HEK293 (cell line): ENCODE data around the gene NR3C2.

Experiments used
- CTCF ChIA-PET: fragments of 350-600 bp; formaldehyde crosslinking; extraction: SDS; loops from one replicate; lab custom pipeline; 2021; ENCODE audit warnings: antibody characterized with exemption; lab: Yijun Ruan, JAX
- POLR2A ChIA-PET: fragments of 300-600 bp; formaldehyde crosslinking; extraction: SDS; loops from one replicate; lab custom pipeline; 2020; ENCODE audit warnings: antibody characterized with exemption, inconsistent platforms; lab: Yijun Ruan, JAX
- H3K27ac ChIP-seq: fragments of 200-500 bp; sonication (Bioruptor generic); 2 replicates; pipeline ENCODE4 v1.5.1; 2014; ENCODE audit warnings: low read depth, low read length, control low read depth, inconsistent platforms; ENCODE audit errors: extremely low read depth
- H3K36me3 ChIP-seq, 2 experiments: fragments of 200-500 bp in 1 of 2; sonication (Bioruptor generic) in 1 of 2; 1 replicate in 1 of 2; 2 replicates in 1 of 2; pipeline ENCODE4 v1.5.1; 2014 to 2017; ENCODE audit warnings: inconsistent platforms in 2 of 2, low read length in 2 of 2; ENCODE audit not compliant: control insufficient read depth in 2 of 2, insufficient read depth in 1 of 2
- H3K4me1 ChIP-seq: fragments of 200-500 bp; sonication (Bioruptor generic); 2 replicates; pipeline ENCODE4 v1.5.1; 2014; ENCODE audit warnings: mild to moderate bottlenecking, low read length, inconsistent platforms; ENCODE audit not compliant: control insufficient read depth, insufficient read depth
- H3K4me3 ChIP-seq: 2 replicates; pipeline ENCODE4 v1.5.1; 2011; ENCODE audit warnings: low read depth, mild to moderate bottlenecking, control low read depth, low read length, moderate library complexity
- H3K9me3 ChIP-seq: fragments of 200-500 bp; sonication (Bioruptor generic); 2 replicates; pipeline ENCODE4 v1.5.1; 2014; ENCODE audit warnings: low read depth, low read length, inconsistent platforms; ENCODE audit not compliant: control insufficient read depth, insufficient read depth
- GLIS2 ChIP-seq: fragments of 450-650 bp; formaldehyde crosslinking; IDR thresholded peaks from 2 replicates; pipeline ENCODE4 v1.5.1; 2016; ENCODE audit warnings: missing biosample characterization, missing genetic modification characterization
- HOXC10 ChIP-seq: sonication (generic); formaldehyde crosslinking; IDR thresholded peaks from 2 replicates; pipeline ENCODE4 v1.8.1; 2023; ENCODE audit warnings: mild to moderate bottlenecking, missing genetic modification reagents
- IKZF3 ChIP-seq: fragments of 450-650 bp; IDR thresholded peaks from 2 replicates; pipeline ENCODE4 v1.5.0; 2018; ENCODE audit warnings: missing biosample characterization, mild to moderate bottlenecking, missing genetic modification characterization, moderate library complexity
- KLF9 ChIP-seq: fragments of 450-650 bp; formaldehyde crosslinking; IDR thresholded peaks from 2 replicates; pipeline ENCODE4 v1.5.1; 2016; ENCODE audit warnings: missing biosample characterization, missing genetic modification characterization, low read depth
- SALL2 ChIP-seq: fragments of 450-650 bp; formaldehyde crosslinking; IDR thresholded peaks from 2 replicates; pipeline ENCODE4 v1.5.0; 2017; ENCODE audit warnings: missing biosample characterization, mild to moderate bottlenecking, missing genetic modification characterization, borderline replicate concordance
- YY1 ChIP-seq: fragments of 450-650 bp; formaldehyde crosslinking; IDR thresholded peaks from 2 replicates; pipeline ENCODE4 v1.5.1; 2018; ENCODE audit warnings: missing biosample characterization, missing genetic modification characterization
- ZBTB8A ChIP-seq: fragments of 450-650 bp; formaldehyde crosslinking; IDR thresholded peaks from 2 replicates; pipeline ENCODE4 v1.5.1; 2016; ENCODE audit warnings: missing biosample characterization, missing genetic modification characterization
- ZNF19 ChIP-seq: fragments of 450-650 bp; formaldehyde crosslinking; IDR thresholded peaks from 2 replicates; pipeline ENCODE4; 2016; ENCODE audit warnings: missing biosample characterization, missing genetic modification characterization, low read depth
- ZNF223 ChIP-seq: fragments of 450-650 bp; formaldehyde crosslinking; IDR thresholded peaks from 2 replicates; pipeline ENCODE4 v1.5.1; 2016; ENCODE audit warnings: missing biosample characterization, missing genetic modification characterization
- ZNF239 ChIP-seq: fragments of 450-650 bp; formaldehyde crosslinking; IDR thresholded peaks from 2 replicates; pipeline ENCODE4 v1.5.1; 2016; ENCODE audit warnings: missing biosample characterization, missing genetic modification characterization
- ZNF335 ChIP-seq: fragments of 450-650 bp; formaldehyde crosslinking; conservative IDR thresholded peaks from 2 replicates; pipeline ENCODE4 v1.5.1; 2016; ENCODE audit warnings: missing biosample characterization, missing genetic modification characterization
- ZNF404 ChIP-seq: fragments of 450-650 bp; formaldehyde crosslinking; IDR thresholded peaks from 2 replicates; pipeline ENCODE4 v1.5.1; 2017; ENCODE audit warnings: missing biosample characterization, missing genetic modification characterization
- ZNF548 ChIP-seq: fragments of 450-650 bp; formaldehyde crosslinking; IDR thresholded peaks from 2 replicates; pipeline ENCODE4 v1.5.1; 2016; ENCODE audit warnings: missing biosample characterization, missing genetic modification characterization
- ZNF623 ChIP-seq: fragments of 450-650 bp; formaldehyde crosslinking; IDR thresholded peaks from 2 replicates; pipeline ENCODE4 v1.5.1; 2016; ENCODE audit warnings: missing biosample characterization, missing genetic modification characterization
- ZNF629 ChIP-seq: fragments of 450-650 bp; formaldehyde crosslinking; IDR thresholded peaks from 2 replicates; pipeline ENCODE4 v1.5.1; 2017; ENCODE audit warnings: missing biosample characterization, missing genetic modification characterization
- ZNF747 ChIP-seq: fragments of 450-650 bp; formaldehyde crosslinking; IDR thresholded peaks from 2 replicates; pipeline ENCODE4 v1.5.1; 2016; ENCODE audit warnings: missing biosample characterization, missing genetic modification characterization
- ZNF791 ChIP-seq: fragments of 450-650 bp; formaldehyde crosslinking; IDR thresholded peaks from 2 replicates; pipeline ENCODE4 v1.5.1; 2016; ENCODE audit warnings: missing biosample characterization, missing genetic modification characterization
- ZSCAN16 ChIP-seq: fragments of 450-650 bp; formaldehyde crosslinking; IDR thresholded peaks from 2 replicates; pipeline ENCODE4 v1.5.1; 2016; ENCODE audit warnings: missing biosample characterization, missing genetic modification characterization
- TF ChIP-seq, protein P1 (sequence below): fragments of 450-650 bp; formaldehyde crosslinking; conservative IDR thresholded peaks from 2 replicates; pipeline ENCODE4 v1.5.1; 2016; ENCODE audit warnings: low read depth, missing biosample characterization, missing genetic modification characterization
- TF ChIP-seq, protein P2 (sequence below): fragments of 450-650 bp; formaldehyde crosslinking; IDR thresholded peaks from 2 replicates; pipeline ENCODE4 v1.5.1; 2017; ENCODE audit warnings: missing biosample characterization, missing genetic modification characterization
- TF ChIP-seq, protein P3 (sequence below): fragments of 450-650 bp; formaldehyde crosslinking; IDR thresholded peaks from 2 replicates; pipeline ENCODE4 v1.5.1; 2016; ENCODE audit warnings: missing biosample characterization, missing genetic modification characterization
- TF ChIP-seq, protein P4 (sequence below): fragments of 450-650 bp; formaldehyde crosslinking; IDR thresholded peaks from 2 replicates; pipeline ENCODE4 v1.5.1; 2016; ENCODE audit warnings: missing biosample characterization, missing genetic modification characterization

Gene NR3C2

DNA sequence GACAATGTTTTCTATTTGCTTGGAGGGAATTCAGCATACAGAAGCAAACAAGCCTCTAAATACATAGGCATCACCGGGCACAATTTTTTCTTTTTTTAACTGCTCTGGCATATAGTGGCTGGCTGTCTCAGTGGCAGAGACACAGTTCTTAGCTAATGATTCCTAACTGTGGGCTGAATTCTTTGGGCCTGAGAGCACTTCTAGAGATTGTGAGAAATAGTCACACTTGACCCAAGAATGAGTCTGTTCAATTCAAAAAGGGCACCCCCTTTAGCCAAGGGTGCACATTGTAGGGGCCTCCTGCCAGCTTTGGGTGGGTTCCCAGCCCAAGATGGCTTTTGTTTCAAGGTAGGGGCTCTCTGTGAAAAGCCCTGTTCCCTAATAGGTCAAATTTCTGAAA lies 364.6 kb downstream of the NR3C2 start:
- Histone ChIP-seq H3K27ac (no peak overlapping the region), H3K4me3 (no peak overlapping the region), H3K9me3 (no peaks in the 10 kb centered on the region; the same call in 1 of the 2 replicates), H3K36me3 (peaks cover 0 to 24% of the 10 kb centered on the region in 2 experiments; a peak in 1 of 3 replicates), H3K4me1 (no peaks in the 10 kb centered on the region)
- ChIA-PET POLR2A (no interaction called here), CTCF (no interaction called here)
- TF ChIP-seq ZNF791 (no peak), ZNF747 (tag by site-specific recombination) (no peak)
- TF ChIP-seq, protein P1, sequence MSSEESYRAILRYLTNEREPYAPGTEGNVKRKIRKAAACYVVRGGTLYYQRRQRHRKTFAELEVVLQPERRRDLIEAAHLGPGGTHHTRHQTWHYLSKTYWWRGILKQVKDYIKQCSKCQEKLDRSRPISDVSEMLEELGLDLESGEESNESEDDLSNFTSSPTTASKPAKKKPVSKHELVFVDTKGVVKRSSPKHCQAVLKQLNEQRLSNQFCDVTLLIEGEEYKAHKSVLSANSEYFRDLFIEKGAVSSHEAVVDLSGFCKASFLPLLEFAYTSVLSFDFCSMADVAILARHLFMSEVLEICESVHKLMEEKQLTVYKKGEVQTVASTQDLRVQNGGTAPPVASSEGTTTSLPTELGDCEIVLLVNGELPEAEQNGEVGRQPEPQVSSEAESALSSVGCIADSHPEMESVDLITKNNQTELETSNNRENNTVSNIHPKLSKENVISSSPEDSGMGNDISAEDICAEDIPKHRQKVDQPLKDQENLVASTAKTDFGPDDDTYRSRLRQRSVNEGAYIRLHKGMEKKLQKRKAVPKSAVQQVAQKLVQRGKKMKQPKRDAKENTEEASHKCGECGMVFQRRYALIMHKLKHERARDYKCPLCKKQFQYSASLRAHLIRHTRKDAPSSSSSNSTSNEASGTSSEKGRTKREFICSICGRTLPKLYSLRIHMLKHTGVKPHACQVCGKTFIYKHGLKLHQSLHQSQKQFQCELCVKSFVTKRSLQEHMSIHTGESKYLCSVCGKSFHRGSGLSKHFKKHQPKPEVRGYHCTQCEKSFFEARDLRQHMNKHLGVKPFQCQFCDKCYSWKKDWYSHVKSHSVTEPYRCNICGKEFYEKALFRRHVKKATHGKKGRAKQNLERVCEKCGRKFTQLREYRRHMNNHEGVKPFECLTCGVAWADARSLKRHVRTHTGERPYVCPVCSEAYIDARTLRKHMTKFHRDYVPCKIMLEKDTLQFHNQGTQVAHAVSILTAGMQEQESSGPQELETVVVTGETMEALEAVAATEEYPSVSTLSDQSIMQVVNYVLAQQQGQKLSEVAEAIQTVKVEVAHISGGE, result no peak

DNA sequence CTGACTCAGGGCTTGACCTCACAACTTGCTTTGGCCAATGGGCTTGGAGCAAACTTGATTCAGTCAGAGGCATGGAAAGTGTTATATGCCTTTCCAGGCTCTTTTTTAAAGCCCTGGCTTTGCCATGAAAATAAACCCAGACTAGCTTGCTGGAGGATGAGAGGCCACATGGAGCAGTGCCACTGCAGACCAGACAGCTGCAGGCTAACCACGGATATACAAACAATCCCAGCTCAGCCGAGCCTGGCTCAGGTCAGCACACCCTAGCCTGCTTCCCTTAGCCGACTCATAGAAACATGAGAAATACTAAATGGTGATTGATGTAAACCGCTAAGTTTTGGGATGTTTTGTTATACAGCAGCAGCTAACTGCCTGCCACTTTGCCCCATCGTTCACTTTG lies 365.2 kb downstream of the NR3C2 start:
- TF ChIP-seq ZSCAN16 (no peak), IKZF3 (tag by site-specific recombination) (no peak), KLF9 (tag by site-specific recombination) (no peak), ZNF335 (tag by site-specific recombination) (no peak)
- TF ChIP-seq, protein P2, sequence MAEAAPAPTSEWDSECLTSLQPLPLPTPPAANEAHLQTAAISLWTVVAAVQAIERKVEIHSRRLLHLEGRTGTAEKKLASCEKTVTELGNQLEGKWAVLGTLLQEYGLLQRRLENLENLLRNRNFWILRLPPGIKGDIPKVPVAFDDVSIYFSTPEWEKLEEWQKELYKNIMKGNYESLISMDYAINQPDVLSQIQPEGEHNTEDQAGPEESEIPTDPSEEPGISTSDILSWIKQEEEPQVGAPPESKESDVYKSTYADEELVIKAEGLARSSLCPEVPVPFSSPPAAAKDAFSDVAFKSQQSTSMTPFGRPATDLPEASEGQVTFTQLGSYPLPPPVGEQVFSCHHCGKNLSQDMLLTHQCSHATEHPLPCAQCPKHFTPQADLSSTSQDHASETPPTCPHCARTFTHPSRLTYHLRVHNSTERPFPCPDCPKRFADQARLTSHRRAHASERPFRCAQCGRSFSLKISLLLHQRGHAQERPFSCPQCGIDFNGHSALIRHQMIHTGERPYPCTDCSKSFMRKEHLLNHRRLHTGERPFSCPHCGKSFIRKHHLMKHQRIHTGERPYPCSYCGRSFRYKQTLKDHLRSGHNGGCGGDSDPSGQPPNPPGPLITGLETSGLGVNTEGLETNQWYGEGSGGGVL (tag by site-specific recombination), result no peak
- ChIA-PET POLR2A (no interaction called here), CTCF (no interaction called here)
- H3K4me1 ChIP-seq, result no peaks in the 10 kb centered on the region
- no peak overlapping the region for H3K27ac ChIP-seq
- H3K9me3 ChIP-seq, result no peaks in the 10 kb centered on the region; the same call in 1 of the 2 replicates
- H3K4me3 ChIP-seq, result no peak overlapping the region
- H3K36me3 ChIP-seq, result peaks cover 0 to 24% of the 10 kb centered on the region in 2 experiments; a peak in 1 of 3 replicates

DNA sequence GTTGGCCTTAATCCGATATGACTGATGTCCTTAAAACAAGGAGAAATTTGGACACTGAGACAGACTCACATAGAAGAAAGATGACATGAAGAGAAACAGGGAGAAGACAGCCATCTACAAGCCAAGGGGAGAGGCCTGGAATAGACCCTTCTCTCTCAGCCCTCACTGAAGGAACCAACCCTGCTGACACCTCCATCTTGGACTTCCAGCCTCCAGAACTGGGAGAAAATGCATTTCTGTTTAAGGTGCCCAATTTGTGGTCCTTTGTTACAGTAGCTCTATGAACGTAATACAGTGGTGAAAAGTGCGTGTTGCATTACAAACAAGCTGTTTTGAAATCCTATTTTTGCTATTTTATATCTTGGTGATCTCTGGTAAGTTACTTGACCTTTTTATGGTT lies 366.8 kb downstream of the NR3C2 start:
- ChIA-PET CTCF (interaction anchor here (0.7 kb wide), 1 partner anchor 1015 kb away, joined by 3 read pairs; no protein-coding TSS in a partner anchor), POLR2A (no interaction called here)
- H3K4me1 ChIP-seq, result no peaks in the 10 kb centered on the region
- H3K36me3 ChIP-seq, result peaks cover 0 to 19% of the 10 kb centered on the region in 2 experiments; a peak in 1 of 3 replicates
- H3K27ac ChIP-seq, result no peak overlapping the region
- no peak for TF ChIP-seq ZNF404 (tag by site-specific recombination)
- peak; percentile 92 for TF ChIP-seq ZNF548
- TF ChIP-seq, all 188 proteins: peak for 1
- no peaks in the 10 kb centered on the region; the same call in 1 of the 2 replicates for H3K9me3 ChIP-seq
- H3K4me3 ChIP-seq, result no peak overlapping the region

DNA sequence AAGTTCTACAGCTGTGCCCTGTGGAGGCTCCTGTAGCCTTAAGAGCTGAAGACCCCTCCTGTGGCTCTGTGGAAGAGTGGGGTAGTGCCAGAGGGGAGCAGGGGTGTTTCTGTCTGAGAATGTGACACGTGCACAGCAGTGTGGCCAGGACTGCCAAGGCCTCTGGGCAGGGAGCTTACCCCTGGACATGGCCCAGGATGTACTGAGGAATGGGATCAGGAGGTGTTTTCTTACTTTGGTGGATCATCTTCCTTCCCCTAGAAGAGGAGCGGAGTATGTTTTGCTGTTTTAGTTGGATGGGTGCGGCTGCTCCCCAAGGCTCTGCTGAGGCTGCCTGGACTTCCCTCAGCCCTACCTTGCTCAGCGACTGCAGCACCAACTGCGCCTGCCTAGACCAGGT lies 367.8 kb downstream of the NR3C2 start:
- peaks cover 0 to 15% of the 10 kb centered on the region in 2 experiments; a peak in 1 of 3 replicates for H3K36me3 ChIP-seq
- POLR2A ChIA-PET, result no interaction called here
- H3K4me3 ChIP-seq, result no peak overlapping the region
- no peaks in the 10 kb centered on the region for H3K4me1 ChIP-seq
- no peaks in the 10 kb centered on the region; the same call in 1 of the 2 replicates for H3K9me3 ChIP-seq
- no peak overlapping the region for H3K27ac ChIP-seq
- CTCF ChIA-PET, result no interaction called here
- TF ChIP-seq, protein P3, sequence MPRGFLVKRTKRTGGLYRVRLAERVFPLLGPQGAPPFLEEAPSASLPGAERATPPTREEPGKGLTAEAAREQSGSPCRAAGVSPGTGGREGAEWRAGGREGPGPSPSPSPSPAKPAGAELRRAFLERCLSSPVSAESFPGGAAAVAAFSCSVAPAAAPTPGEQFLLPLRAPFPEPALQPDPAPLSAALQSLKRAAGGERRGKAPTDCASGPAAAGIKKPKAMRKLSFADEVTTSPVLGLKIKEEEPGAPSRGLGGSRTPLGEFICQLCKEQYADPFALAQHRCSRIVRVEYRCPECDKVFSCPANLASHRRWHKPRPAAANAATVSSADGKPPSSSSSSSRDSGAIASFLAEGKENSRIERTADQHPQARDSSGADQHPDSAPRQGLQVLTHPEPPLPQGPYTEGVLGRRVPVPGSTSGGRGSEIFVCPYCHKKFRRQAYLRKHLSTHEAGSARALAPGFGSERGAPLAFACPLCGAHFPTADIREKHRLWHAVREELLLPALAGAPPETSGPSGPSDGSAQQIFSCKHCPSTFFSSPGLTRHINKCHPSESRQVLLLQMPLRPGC, result no peak
- no peak for TF ChIP-seq GLIS2 (tag by site-specific recombination)
- TF ChIP-seq ZNF19 (tag by site-specific recombination), result no peak
- TF ChIP-seq ZNF629 (tag by site-specific recombination), result no peak
- no peak for TF ChIP-seq SALL2 (tag by site-specific recombination)
- TF ChIP-seq HOXC10 (CRISPR knock-in tag), result no peak
- TF ChIP-seq, protein P4, sequence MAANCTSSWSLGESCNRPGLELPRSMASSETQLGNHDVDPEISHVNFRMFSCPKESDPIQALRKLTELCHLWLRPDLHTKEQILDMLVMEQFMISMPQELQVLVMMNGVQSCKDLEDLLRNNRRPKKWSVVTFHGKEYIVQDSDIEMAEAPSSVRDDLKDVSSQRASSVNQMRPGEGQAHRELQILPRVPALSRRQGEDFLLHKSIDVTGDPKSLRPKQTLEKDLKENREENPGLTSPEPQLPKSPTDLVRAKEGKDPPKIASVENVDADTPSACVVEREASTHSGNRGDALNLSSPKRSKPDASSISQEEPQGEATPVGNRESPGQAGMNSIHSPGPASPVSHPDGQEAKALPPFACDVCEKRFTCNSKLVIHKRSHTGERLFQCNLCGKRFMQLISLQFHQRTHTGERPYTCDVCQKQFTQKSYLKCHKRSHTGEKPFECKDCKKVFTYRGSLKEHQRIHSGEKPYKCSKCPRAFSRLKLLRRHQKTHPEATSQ, result no peak
- no peak for TF ChIP-seq ZNF239 (tag by site-specific recombination)
- no peak for TF ChIP-seq ZNF404 (tag by site-specific recombination)
- no peak for TF ChIP-seq ZNF623 (tag by site-specific recombination)
- no peak for TF ChIP-seq YY1
- no peak for TF ChIP-seq ZNF223
- no peak for TF ChIP-seq ZBTB8A (tag by site-specific recombination)
